Measurements from ENCODE around the gene INTS3.

Gene INTS3

DNA sequence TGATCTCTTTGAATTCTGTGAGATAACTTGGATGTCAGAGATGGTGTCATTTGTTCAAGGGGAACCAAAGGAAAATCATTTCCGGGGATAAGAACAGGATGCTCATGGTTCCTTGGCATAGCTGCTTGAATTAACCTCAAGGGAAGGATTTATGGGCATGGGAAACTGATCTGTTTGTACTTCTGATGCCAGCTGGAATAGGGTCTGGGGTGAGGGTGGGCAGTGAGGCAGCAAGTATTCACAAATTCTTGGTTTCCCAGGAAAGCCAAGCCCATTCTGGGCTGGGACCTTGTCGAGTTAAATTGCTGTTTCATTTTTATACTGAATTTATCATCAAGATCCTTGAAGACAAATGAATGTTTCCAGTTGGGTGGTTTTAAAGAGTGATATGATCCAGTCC lies 14.1 kb downstream of the INTS3 start:
- H3K27me3 ChIP-seq (ENCODE audit: control insufficient read depth, insufficient read depth, low read length) = no peaks in the 10 kb centered on the region
- WGBS (ENCODE audit: insufficient coverage, insufficient read length) = no CpG with 5 or more reads among the region's 2 CpGs
- H3K9me3 ChIP-seq (ENCODE audit: control insufficient read depth, insufficient read depth, low read length) = no peaks in the 10 kb centered on the region
- no peak overlapping the region for H3K27ac ChIP-seq (ENCODE audit: low read length)
- peaks cover 7% of the 10 kb centered on the region; the same call in 1 of the 2 replicates for H3K36me3 ChIP-seq (ENCODE audit: control insufficient read depth, insufficient read depth, low read length)
- H3K4me1 ChIP-seq (ENCODE audit: control insufficient read depth, insufficient read depth, low read length) = peaks cover 3% of the 10 kb centered on the region; the same call in 1 of the 2 replicates
- no peak overlapping the region for H3K4me3 ChIP-seq (ENCODE audit: low read length)
- DNase-seq (ENCODE audit: low read depth, low spot score) = no peak

DNA sequence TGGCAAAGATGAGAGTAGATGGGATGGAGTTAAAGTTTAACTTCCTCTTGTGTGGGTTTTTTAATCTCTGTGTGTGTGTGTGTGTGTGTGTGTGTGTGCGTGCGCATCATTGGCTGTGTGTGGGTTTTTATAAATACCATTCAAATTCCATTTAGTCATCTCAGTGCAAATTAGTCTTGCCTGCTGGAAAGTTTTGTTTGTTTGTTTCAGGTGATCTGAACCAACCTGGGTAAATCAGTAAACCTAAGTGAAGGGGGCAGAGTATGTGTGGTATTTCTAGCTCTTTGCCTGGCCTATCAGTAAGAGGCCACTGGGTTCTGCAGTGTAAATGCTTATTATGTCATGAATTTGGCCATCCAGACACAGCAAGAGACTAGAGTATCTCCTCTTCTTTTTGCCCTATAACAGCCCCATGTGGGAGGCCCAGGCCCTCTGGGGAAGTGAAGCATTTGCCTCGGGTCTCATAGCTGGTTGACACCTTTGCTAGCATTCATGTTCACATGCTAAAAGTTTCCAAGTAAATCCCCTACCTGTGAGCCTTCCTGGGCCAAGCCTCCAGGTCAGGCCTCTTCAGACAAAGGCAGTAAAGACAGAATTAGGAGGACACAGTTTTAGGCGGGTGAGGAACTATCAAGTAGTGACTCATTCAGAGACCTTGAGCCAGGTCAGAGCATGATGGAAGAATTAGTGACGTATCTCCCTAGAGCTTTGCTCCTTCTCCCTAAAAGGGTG lies 14.7 kb downstream of the INTS3 start:
- Histone ChIP-seq H3K27ac (ENCODE audit: low read length) (no peak overlapping the region), H3K27me3 (ENCODE audit: control insufficient read depth, insufficient read depth, low read length) (no peaks in the 10 kb centered on the region), H3K4me3 (ENCODE audit: low read length) (no peak overlapping the region), H3K4me1 (ENCODE audit: control insufficient read depth, insufficient read depth, low read length) (peaks cover 3% of the 10 kb centered on the region; the same call in 1 of the 2 replicates), H3K9me3 (ENCODE audit: control insufficient read depth, insufficient read depth, low read length) (no peaks in the 10 kb centered on the region), H3K36me3 (ENCODE audit: control insufficient read depth, insufficient read depth, low read length) (peaks cover 7% of the 10 kb centered on the region; the same call in 1 of the 2 replicates)
- DNase-seq (ENCODE audit: low read depth, low spot score) = no peak
- WGBS (ENCODE audit: insufficient coverage, insufficient read length) = no CpG with 5 or more reads among the region's 5 CpGs

DNA sequence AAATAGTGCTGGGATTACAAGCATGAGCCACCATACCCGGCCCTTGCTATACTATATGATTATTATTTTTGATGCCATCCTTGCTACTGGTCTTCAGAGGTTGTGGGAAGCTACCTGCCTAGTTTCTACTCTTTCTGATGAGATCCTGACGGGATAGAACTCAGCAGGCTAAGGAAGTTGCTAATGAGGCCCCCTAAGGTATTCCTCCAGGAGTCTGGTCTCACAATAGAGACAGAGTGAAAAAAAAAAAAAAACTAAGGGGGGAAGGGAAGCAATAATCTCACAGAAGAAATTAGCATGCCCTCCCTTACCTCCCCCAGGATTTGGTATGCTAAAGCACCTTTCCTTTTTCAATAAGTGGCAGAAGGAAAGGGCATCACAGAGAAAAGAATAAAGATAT lies 17.6 kb downstream of the INTS3 start:
- H3K36me3 ChIP-seq (ENCODE audit: control insufficient read depth, insufficient read depth, low read length) = peaks cover 8% of the 10 kb centered on the region; the same call in 1 of the 2 replicates
- WGBS (ENCODE audit: insufficient coverage, insufficient read length) = no CpG with 5 or more reads among the region's 2 CpGs
- H3K27ac ChIP-seq (ENCODE audit: low read length) = no peak overlapping the region
- DNase-seq (ENCODE audit: low read depth, low spot score) = peak; percentile 60
- no peaks in the 10 kb centered on the region for H3K27me3 ChIP-seq (ENCODE audit: control insufficient read depth, insufficient read depth, low read length)
- H3K9me3 ChIP-seq (ENCODE audit: control insufficient read depth, insufficient read depth, low read length) = no peaks in the 10 kb centered on the region
- H3K4me1 ChIP-seq (ENCODE audit: control insufficient read depth, insufficient read depth, low read length) = peaks cover 3% of the 10 kb centered on the region; the same call in 1 of the 2 replicates
- no peak overlapping the region for H3K4me3 ChIP-seq (ENCODE audit: low read length)

DNA sequence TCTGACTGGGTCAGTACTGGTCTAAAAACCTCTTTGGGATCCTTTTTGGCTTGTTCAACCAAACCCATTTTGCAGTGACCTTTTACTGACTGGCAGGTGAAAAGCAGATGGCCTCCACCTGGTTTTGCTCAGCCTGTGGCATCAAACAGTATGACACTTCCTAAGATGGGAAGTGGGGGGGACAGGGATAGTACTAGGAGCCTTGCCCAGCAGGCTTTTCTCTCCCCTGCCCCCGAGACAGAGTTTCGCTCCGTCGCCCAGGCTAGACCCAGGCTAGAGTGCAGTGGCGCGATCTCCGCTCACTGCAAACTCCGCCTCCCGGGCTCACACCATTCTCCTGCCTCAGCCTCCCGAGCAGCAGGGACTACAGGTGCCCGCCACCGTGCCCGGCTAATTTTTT lies 18.3 kb downstream of the INTS3 start:
- Histone ChIP-seq H3K4me3 (ENCODE audit: low read length) (no peak overlapping the region), H3K4me1 (ENCODE audit: control insufficient read depth, insufficient read depth, low read length) (peaks cover 3% of the 10 kb centered on the region; the same call in 1 of the 2 replicates), H3K36me3 (ENCODE audit: control insufficient read depth, insufficient read depth, low read length) (peaks cover 8% of the 10 kb centered on the region; the same call in 1 of the 2 replicates), H3K27ac (ENCODE audit: low read length) (peak overlapping the region; percentile 81), H3K27me3 (ENCODE audit: control insufficient read depth, insufficient read depth, low read length) (no peaks in the 10 kb centered on the region), H3K9me3 (ENCODE audit: control insufficient read depth, insufficient read depth, low read length) (no peaks in the 10 kb centered on the region)
- DNase-seq (ENCODE audit: low read depth, low spot score) = no peak
- no CpG with 5 or more reads among the region's 13 CpGs for WGBS (ENCODE audit: insufficient coverage, insufficient read length)

DNA sequence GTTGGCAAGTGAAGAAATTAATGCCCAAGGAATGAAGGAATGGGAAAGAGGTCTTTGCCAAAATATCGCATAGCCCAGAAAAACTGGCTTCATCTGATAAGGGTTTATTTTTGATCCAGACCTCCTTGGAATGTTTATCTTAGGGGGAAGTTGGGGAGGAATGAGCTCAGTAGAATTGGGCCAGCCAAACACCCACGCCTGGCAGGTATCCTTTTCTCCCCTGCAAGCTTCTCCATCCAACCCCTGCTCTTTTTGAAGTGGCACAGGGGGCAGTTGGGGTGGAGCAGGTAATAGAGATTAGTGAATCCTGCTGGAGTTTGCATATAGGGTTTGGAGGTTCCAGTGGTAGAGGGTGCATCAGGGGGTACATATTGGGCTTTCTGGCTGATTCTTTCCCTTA lies 21.1 kb downstream of the INTS3 start:
- Histone ChIP-seq H3K9me3 (ENCODE audit: control insufficient read depth, insufficient read depth, low read length) (no peaks in the 10 kb centered on the region), H3K27me3 (ENCODE audit: control insufficient read depth, insufficient read depth, low read length) (no peaks in the 10 kb centered on the region), H3K36me3 (ENCODE audit: control insufficient read depth, insufficient read depth, low read length) (peaks cover 16% of the 10 kb centered on the region; the same call in 1 of the 2 replicates), H3K4me1 (ENCODE audit: control insufficient read depth, insufficient read depth, low read length) (peaks cover 2% of the 10 kb centered on the region; the same call in 1 of the 2 replicates), H3K4me3 (ENCODE audit: low read length) (no peak overlapping the region), H3K27ac (ENCODE audit: low read length) (no peak overlapping the region)
- DNase-seq (ENCODE audit: low read depth, low spot score) = no peak
- WGBS (ENCODE audit: insufficient coverage, insufficient read length) = no CpG with 5 or more reads among the region's 2 CpGs

DNA sequence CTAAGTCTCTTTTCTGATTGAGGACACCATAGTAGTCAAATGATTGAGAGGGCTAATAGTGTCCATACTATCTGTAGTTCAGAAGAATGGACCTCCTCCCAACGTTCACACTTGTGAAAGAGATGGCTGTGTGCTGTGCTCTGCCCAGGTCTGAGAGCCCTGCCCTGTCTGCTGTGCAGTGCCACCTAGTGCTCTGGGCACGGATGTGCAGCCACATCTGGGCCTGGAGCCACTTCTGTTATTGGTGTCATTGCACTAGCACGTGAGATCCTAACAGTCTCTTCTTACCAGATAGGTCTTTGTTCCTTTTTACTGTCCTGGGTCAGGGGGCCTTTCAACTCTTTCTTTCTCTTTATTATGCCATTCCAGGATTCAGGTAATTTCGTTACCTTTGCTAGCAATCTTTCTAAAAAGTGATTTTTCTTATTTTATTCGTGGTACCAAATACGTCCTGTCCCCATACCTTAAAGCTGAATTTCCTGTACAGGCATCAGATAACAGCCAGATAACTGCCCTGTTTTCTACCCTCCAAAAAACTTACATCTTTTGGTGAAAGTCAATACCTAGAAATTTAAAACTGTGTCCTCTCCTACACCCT lies 21.7 kb downstream of the INTS3 start:
- no peak overlapping the region for H3K27ac ChIP-seq (ENCODE audit: low read length)
- H3K36me3 ChIP-seq (ENCODE audit: control insufficient read depth, insufficient read depth, low read length) = peaks cover 19% of the 10 kb centered on the region; the same call in 1 of the 2 replicates
- H3K27me3 ChIP-seq (ENCODE audit: control insufficient read depth, insufficient read depth, low read length) = no peaks in the 10 kb centered on the region
- WGBS (ENCODE audit: insufficient coverage, insufficient read length) = no CpG with 5 or more reads among the region's 6 CpGs
- no peak for DNase-seq (ENCODE audit: low read depth, low spot score)
- no peak overlapping the region for H3K4me3 ChIP-seq (ENCODE audit: low read length)
- H3K4me1 ChIP-seq (ENCODE audit: control insufficient read depth, insufficient read depth, low read length) = peaks cover 2% of the 10 kb centered on the region; the same call in 1 of the 2 replicates
- H3K9me3 ChIP-seq (ENCODE audit: control insufficient read depth, insufficient read depth, low read length) = no peaks in the 10 kb centered on the region

DNA sequence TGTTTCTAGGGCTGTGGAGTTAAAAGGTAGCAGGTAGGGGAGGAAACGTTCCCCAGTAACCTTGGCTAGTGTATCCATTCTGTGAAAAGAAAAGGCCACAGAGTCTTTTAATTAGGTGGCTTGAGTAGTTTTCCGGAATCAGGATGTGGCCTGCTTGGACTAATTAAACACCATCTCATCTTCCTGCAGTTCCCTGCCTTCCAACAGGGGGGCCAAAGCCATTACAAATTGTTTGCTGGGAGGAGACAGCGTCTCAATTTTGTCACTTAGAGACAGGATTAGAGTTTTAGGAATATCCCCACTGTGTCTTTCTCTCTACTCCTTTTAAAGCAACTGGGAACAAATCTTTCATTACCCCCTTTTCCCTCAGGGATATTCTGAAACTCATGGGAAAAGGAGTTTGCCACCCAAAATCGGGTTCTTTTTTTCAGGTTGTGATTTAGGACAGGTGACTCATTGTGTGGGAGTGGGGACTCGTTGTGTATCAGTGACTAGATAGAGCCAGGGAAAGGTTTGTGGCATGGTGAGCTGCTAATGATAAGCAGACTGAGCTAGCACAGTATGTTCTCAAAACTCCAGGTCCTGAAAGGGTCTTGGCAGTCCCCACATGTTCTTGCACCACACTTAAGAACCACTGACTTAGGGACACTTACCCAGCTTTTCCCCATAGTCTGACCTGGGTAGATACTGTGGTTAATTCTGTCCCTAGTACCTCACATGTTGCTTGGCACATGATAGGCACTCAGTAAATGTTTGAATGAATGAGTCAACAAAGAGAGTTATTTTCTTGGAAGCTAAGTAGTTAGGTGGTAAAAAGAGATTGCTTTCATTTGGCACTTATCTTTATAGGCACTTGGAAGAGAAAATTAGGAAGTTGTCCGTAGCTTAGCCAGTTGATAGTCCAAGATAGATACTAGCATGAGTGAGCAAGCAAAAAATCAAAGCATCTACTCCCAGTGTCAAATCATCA lies 22.5 kb downstream of the INTS3 start:
- H3K4me1 ChIP-seq (ENCODE audit: control insufficient read depth, insufficient read depth, low read length) = peaks cover 2% of the 10 kb centered on the region; the same call in 1 of the 2 replicates
- H3K4me3 ChIP-seq (ENCODE audit: low read length) = no peak overlapping the region
- H3K9me3 ChIP-seq (ENCODE audit: control insufficient read depth, insufficient read depth, low read length) = no peaks in the 10 kb centered on the region
- no peak overlapping the region for H3K27ac ChIP-seq (ENCODE audit: low read length)
- no CpG with 5 or more reads among the region's 6 CpGs for WGBS (ENCODE audit: insufficient coverage, insufficient read length)
- peaks cover 21% of the 10 kb centered on the region; the same call in 1 of the 2 replicates for H3K36me3 ChIP-seq (ENCODE audit: control insufficient read depth, insufficient read depth, low read length)
- no peak for DNase-seq (ENCODE audit: low read depth, low spot score)
- no peaks in the 10 kb centered on the region for H3K27me3 ChIP-seq (ENCODE audit: control insufficient read depth, insufficient read depth, low read length)

DNA sequence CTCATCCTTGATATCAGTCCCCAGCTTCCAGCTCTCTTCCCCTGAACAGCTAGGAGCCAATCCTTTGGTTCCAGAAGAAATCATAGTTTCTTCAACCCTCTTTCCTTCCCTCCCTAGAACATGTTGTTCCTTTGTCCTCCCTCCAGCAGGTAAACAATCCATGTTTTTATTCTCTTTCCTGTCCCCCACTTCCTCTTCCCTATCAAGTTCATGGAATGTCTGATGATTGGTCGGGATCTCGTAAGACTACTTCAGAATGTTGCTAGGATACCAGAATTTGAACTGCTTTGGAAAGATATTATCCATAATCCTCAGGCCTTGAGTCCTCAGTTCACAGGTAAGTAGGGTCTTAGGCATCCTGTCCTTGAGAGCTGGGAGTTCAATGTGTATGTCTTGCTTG lies 24.2 kb downstream of the INTS3 start:
- no peaks in the 10 kb centered on the region for H3K27me3 ChIP-seq (ENCODE audit: control insufficient read depth, insufficient read depth, low read length)
- no peak overlapping the region for H3K4me3 ChIP-seq (ENCODE audit: low read length)
- H3K4me1 ChIP-seq (ENCODE audit: control insufficient read depth, insufficient read depth, low read length) = no peaks in the 10 kb centered on the region
- DNase-seq (ENCODE audit: low read depth, low spot score) = no peak
- H3K36me3 ChIP-seq (ENCODE audit: control insufficient read depth, insufficient read depth, low read length) = peaks cover 21% of the 10 kb centered on the region; the same call in 1 of the 2 replicates
- H3K9me3 ChIP-seq (ENCODE audit: control insufficient read depth, insufficient read depth, low read length) = no peaks in the 10 kb centered on the region
- H3K27ac ChIP-seq (ENCODE audit: low read length) = no peak overlapping the region
- no CpG with 5 or more reads among the region's 2 CpGs for WGBS (ENCODE audit: insufficient coverage, insufficient read length)

DNA sequence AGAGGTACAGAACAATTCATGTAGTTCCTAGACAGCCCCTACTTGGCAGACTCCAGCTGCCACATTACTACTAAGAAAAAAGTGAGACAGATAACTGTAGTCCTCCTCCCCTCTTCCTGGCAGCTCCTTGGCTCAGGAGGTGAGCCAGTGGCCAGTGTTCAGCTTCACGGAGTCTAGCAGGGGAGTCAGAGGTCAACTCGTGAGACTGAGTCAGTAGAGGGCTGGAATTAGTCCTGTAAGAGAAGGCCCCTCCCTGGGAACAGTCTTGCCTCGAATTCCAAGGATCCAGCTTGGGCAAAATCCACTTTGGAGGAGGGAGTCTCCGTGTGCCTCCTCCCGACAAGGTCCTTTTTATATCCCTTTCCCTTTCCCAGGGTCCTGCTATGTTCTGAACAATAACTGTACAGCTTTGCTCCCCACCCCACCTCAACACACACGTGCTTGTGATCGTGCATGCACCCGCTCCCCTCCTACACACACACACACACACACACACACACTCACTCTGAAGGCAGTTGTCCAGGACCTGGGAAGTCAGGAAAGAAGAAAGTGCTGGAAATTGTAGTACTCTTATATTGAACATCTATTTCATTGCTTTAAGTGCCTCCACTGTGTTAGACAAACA lies 24.8 kb downstream of the INTS3 start:
- Histone ChIP-seq H3K4me3 (ENCODE audit: low read length) (no peak overlapping the region), H3K36me3 (ENCODE audit: control insufficient read depth, insufficient read depth, low read length) (peaks cover 25% of the 10 kb centered on the region), H3K9me3 (ENCODE audit: control insufficient read depth, insufficient read depth, low read length) (no peaks in the 10 kb centered on the region), H3K27me3 (ENCODE audit: control insufficient read depth, insufficient read depth, low read length) (no peaks in the 10 kb centered on the region), H3K4me1 (ENCODE audit: control insufficient read depth, insufficient read depth, low read length) (no peaks in the 10 kb centered on the region), H3K27ac (ENCODE audit: low read length) (no peak overlapping the region)
- DNase-seq (ENCODE audit: low read depth, low spot score) = no peak
- WGBS (ENCODE audit: insufficient coverage, insufficient read length) = no CpG with 5 or more reads among the region's 8 CpGs

DNA sequence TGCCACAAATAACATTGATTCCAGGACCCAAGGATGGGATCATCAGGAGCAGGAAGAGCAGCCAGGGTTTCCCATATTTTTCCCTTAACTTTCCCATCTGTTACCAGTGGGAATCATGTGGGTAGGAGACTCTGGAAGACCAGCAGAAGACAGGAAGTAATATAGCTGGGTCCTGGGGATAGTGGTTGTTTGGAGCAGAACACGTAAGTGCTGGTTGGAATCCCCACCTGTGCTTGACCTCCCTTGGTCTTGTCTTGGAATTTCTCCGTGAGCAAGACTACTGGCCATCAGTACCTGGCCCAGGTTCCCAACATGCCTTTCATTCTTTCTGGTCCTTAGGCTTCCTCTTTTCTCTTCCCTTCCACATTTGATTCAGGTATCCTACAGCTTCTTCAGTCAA lies 26.4 kb downstream of the INTS3 start:
- Histone ChIP-seq H3K4me3 (ENCODE audit: low read length) (no peak overlapping the region), H3K27ac (ENCODE audit: low read length) (no peak overlapping the region), H3K9me3 (ENCODE audit: control insufficient read depth, insufficient read depth, low read length) (no peaks in the 10 kb centered on the region), H3K4me1 (ENCODE audit: control insufficient read depth, insufficient read depth, low read length) (no peaks in the 10 kb centered on the region), H3K27me3 (ENCODE audit: control insufficient read depth, insufficient read depth, low read length) (no peaks in the 10 kb centered on the region), H3K36me3 (ENCODE audit: control insufficient read depth, insufficient read depth, low read length) (peaks cover 32% of the 10 kb centered on the region)
- DNase-seq (ENCODE audit: low read depth, low spot score) = no peak
- no CpG with 5 or more reads among the region's 2 CpGs for WGBS (ENCODE audit: insufficient coverage, insufficient read length)

All from iPS DF 6.9 (cell line).